ENCODE data around the gene STK11.

The STK11 gene

DNA sequence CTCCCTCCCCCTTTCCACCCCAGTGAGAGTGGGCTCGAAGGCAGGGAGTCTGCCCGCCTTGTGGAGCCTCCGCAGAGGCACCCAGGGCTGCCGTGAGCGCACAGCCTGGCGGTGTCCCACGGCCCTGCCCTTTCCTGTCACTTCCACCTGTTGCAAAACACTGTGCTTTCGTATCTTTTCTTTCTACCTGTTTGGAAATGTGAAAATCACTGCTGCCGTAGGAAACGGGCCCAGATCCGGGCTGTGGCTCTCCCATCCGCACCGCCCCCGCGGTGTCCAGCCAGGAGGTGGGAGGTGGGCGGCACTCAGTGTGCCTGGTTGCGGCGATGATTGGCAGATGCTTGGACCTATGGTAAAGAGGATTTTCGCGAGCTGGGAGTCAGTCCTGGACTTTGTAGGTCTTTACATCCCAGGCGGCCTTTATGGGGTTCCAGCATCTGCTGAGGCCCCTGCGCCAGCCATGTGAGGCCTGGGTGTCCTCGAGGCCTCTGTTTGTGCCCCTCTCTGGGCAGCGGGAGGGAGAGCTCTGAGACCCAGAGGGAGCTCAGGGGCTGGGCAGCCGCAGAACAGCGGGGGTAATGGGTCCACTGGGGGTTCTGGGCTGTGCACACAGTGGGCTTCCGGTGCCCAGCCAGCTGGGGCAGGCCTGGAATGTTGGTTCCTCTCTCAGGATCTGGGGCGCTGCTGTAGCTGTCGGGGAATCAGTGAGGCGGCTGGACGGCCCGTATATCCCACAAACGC is 6.1 kb downstream of the STK11 start:
- DNase-seq = peak in 1 of 14 donors; percentile 61

DNA sequence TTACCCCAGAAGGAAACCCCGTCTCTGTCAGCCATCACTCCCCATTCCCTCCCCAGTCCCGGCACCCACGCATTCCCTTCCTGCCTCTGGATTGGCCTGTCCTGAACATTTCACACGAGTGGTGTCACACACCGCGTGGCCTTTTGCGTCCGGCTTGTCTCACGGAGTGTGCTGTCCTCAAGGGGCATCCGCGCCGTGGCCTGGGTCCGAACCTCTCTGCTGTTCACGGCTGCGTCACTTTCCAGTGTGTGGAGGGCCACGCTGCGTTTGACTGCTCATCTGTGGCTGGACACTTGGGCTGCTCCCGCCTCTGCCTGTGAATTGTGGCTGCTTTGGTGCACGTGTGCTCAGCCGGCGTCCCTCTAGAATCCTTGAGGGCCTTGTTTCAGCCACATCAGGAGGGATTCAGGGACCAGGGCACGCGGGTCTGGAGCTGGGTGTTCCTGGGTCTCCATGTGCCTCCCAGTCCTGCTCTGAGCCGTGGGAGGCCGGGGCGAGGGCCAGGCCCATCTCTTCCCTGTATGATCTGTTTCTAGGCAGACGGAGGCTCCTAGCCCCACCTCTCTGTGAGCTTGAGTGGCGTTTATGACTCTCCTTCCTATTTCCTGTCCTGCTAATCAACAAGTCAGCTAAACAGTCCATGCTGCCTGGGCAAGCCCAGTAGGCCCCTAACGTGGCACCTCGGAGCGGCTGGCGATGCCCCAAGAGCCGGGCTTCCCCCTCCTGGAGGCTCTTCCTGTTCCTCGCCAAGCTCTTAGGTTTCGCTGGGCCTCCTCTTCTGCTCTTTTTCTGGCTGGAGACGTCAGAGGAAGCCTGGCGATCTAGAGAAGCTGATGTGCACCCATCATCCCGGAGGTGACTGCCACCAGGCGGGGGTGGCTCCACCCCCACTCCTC is 8.1 kb downstream of the STK11 start:
- peak in 11 of 14 donors; percentile 22 to 77 (median 56) for DNase-seq

DNA sequence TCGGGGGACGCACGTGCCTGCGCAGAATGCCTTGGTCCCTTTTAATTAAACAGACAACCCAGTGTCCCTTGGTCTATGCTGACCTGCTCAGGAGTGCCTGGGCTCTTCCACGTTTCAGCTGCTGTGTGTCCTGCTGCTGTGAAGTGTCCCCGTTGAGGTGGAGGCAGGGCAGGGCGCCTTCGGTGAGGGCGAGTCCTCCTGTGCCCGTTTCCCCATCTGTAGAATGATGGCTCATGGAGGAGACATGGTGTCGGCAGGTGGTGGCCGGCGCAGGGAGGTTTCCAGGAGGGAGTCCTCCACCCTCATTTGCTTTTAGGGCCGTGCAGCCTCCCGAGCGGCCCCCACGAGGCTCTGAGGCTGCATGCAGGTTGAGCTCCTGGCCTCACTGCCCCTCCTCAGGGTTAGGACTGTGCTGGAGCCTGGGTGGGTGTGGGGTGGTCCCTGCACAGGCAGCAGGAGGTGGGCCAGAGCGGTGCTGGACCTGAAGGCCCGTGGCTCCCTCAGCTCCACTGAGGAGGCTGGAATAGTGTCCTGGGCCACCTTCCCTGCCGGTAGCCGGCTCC is 8.8 kb downstream of the STK11 start:
- no peak for DNase-seq

DNA sequence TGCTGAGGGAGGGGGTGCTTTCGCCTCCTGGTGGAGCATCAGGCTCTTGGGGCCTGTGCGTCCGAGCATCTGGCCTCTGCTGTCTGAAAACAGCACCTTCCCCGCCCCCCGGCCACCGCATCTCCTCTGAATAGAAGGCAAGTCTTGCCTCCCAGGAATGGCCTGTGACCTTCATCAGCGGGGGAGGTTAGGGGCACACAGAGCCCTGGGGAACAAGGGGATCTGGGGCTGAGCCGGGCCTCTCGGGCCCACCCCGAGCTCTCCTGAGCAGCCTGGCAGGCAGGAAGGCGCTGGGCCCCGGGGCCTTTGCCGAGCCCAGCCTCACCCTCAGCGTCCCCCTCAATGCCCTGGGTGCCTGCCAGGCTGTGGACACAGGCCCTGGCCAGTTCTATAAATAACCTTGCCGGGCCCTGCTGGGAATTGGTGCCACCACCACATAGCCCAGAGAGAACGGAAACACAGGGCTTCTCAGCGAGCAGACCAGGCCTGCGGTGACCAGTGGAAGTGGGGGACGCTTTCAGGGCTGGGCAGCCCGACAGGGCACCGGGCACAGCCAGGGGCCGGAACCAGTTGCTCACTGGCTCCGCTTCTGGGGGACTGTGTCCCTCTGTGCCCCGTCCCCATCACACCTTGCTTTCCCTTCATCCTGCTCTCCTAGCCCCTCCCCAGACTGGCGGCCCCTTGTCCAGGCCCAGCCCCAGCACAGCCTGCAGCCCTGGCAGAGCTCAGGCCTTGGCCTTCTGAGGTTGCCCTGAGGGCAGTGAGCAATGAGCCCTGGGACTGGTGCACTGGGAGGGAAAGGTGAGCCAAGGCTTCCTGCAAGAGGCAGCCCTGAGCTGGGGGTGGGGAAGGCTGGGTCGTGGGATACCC is 9.5 kb downstream of the STK11 start:
- peak in 10 of 14 donors; percentile 20 to 84 (median 57) for DNase-seq

DNA sequence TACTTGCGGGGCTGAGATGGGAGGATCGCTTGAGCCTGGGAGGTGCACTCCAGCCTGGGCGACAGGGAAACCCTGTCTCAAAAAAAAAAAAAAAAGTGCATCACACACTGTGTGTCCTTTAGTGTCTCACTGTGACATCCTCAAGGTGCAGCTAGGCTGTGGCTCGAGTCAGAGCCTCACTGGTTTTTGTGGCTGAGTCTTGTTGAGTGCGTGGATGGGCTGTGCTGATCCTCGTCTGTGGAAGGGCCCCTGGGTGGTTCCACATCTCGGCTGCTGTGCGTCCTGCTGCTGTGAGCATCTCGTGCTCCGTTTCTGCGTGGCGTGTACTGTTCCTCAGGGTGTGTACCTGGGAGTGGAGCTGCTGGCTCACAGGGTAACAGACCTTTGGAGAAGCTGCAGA is 11.2 kb downstream of the STK11 start:
- DNase-seq = no peak

DNA sequence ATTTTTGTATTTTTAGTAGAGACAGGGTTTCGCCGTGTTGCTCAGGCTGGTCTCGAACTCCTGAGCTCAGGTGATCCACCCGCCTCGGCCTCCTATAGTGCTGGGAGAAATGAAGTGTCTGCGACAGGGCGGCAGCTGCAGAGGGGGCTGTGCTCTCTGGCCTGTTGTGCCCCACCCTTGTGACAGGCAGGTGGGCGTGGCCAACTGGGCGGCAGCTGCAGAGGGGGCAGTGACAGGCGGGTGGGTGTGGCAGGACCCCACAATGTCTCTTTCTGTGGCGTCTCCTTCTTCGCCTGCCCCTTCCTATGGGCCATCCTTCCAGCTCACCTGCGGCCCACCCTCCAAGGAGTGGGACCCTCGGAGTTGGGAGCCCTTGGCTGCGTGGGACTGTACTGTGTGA is 11.8 kb downstream of the STK11 start:
- no peak for DNase-seq

DNA sequence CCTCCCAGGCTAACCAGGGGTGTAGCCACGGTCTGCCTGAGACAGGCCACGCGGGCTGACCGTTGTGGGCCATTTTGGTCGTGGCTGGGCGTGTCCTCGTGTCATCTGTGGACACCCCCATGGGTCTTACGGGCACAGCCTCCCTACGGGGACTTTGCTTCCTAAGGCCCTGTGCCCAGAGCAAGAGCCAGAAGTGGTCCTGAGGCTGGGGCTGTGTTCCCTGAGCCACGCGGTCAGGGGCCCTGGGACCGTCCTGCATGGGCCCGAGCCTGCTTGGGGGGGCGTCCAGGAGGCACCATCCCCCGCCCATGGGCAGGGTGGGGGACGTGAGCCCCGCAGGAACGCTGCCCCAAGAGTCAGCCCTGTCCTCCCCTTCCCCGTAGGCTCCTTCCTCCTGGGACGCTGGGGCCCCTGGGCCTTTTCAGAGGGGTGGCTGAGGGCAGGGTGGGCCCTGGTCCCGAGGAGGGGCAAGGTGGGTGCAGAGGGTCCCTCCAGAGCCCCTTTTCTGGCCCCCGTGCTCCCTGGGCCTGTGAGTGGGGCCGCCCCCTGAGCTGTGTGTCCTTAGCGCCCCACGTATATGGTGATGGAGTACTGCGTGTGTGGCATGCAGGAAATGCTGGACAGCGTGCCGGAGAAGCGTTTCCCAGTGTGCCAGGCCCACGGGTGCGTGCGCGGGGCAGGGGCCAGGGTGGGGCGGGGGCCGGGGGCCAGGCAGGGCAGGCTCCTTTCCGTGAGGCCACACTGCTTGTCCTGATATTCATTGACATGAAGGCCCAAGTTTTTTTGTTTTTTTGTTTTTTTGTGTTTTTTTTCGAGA is 13.4 kb downstream of the STK11 start:
- DNase-seq = no peak

DNA sequence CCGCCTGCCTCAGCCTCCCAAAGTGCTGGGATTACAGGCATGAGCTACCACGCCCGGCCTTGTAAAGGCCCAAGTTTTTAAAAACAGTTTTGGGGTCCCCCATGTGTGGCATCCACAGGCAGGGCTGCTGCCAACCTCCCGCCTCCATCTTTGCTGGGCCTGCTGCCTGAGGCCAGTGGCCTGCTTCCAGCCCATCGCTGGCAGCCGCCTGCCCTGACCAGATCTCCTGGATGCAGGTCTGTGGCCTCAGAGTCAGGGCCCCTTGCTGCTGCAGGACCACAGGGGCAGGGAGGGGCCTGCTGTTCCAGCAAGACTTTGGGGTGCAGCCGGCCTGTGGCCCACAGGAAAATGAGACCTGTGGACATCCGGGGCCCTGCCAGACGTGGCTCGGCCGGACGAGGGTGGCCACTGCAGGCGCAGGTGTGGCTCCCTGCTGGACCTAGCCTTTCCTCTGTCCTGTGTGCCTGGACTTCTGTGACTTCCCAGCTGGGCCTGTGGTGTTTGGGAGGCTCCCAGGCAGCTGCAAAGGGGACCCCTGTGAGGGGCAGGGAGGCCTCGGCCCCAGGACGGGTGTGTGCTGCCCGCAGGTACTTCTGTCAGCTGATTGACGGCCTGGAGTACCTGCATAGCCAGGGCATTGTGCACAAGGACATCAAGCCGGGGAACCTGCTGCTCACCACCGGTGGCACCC is 14.4 kb downstream of the STK11 start:
- DNase-seq = peak in 1 of 14 donors; percentile 34

DNA sequence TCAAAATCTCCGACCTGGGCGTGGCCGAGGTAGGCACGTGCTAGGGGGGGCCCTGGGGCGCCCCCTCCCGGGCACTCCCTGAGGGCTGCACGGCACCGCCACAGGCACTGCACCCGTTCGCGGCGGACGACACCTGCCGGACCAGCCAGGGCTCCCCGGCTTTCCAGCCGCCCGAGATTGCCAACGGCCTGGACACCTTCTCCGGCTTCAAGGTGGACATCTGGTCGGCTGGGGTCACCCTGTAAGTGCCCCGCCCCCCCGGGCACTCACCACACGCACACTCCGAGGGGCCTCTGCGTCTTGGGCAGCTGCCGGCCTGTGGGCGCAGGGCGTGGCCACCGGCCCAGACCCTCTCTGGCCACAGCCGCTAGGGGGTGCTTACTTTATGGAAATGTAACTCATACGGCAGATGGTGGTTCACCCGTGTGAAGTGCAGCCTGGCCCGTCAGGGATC is 14.9 kb downstream of the STK11 start:
- DNase-seq = no peak

DNA sequence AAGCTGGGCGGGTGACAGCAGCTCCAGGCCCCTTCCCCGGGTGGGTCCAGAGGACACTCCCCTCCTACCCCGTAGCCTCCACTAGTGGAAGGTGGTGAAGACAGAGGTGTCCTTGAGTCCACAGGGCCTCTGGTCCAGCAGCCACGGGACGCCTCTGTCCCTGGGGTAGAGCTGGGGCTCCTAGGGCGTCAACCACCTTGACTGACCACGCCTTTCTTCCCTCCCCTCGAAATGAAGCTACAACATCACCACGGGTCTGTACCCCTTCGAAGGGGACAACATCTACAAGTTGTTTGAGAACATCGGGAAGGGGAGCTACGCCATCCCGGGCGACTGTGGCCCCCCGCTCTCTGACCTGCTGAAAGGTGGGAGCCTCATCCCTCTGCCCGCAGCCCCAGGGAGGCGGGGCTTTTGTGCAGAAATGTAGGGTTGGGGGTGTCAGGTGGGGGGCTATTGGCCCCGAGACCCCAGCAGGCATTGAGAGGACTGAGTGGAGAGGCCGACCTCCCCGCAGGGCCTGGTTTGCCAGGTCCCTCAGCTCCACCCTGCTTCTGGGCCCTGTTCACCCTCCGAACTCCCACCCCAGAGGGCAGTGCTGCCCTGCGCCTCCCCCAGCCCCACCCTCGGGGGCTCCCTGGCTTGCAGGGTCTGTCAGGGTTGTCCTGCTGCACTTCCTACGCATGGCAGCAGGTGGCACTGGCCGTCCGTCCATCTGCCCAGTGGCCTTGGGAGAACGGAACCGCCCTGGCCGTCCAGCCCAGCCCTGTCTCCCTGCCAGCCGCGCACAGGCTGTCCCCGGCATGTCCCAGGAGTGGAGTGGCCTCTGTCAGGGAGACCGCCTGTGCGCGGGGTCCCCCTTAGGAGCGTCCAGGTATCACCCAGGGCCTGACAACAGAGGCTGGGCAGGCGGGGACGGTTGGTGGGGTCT is 15.7 kb downstream of the STK11 start:
- DNase-seq = peak in 10 of 14 donors; percentile 12 to 77 (median 44)

DNA sequence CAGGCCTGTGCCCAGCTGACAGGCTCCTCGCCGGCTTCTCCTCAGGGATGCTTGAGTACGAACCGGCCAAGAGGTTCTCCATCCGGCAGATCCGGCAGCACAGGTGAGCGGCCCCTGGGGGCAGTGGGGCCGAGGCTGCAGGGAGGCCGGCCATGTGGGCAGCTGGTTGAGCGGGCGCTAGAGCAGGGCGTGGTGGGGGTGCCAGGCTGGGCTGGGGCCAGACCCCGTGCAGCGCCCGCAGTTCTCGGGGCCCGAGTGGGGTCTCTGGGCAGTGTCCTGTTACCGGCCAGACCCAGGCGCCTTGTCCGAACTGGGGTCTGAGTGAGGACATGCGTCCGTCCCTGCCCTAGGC is 16.3 kb downstream of the STK11 start:
- no peak for DNase-seq

DNA sequence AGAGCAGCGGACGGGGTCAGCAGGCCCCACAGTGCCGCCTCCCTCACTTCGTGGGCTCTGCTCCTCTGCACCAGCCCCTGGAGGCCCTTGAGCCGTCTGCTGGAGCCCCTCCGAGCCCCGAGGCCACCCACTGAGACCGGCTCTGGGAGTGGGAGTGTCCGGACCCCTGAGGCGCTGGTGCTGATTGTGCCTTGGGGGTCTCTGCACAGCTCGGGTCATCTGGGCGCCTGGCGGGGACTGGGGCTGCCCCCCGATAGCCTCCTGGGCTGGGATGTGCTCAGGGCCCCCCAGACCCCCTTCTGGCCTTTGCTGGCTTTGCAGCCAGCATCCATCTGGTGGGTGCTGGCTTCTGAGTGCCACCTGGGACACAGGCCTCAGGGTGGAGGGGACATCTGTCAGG is 16.8 kb downstream of the STK11 start:
- no peak for DNase-seq

DNA sequence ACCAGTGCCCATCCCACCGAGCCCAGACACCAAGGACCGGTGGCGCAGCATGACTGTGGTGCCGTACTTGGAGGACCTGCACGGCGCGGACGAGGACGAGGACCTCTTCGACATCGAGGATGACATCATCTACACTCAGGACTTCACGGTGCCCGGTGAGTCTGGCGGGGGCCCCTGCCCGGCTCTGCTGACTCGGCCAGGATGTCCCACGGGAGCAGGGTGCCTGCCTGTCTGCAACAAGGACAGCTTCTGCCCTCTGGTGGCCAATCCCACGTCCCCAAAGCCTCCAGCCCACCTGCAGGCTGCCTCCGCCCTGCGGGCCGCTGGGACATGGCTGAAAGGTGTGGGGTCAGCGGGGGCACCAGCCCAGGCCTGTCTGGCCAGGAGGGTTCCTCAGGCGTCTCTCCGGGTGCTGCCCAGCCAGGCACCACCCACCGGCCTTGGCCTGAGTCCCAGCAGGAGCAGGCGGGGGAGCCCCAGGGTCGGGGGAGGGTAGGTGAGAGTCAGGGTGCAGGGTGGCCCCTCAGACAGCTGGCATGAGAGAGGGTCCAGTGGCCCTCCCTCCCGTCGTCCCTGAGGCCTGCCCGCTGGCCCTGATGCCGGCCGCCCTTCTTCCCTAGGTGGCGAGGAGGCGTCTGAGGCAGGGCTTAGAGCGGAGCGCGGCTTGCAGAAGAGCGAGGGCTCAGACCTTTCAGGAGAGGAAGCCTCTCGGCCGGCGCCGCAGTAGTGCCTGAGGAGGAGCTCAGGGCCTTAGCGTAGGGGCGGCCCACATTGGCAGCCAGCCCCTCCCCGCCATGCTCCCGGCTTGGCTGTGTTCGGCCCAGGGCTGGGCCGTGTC is 17.7 kb downstream of the STK11 start:
- DNase-seq = peak in 1 of 14 donors; percentile 30

DNA sequence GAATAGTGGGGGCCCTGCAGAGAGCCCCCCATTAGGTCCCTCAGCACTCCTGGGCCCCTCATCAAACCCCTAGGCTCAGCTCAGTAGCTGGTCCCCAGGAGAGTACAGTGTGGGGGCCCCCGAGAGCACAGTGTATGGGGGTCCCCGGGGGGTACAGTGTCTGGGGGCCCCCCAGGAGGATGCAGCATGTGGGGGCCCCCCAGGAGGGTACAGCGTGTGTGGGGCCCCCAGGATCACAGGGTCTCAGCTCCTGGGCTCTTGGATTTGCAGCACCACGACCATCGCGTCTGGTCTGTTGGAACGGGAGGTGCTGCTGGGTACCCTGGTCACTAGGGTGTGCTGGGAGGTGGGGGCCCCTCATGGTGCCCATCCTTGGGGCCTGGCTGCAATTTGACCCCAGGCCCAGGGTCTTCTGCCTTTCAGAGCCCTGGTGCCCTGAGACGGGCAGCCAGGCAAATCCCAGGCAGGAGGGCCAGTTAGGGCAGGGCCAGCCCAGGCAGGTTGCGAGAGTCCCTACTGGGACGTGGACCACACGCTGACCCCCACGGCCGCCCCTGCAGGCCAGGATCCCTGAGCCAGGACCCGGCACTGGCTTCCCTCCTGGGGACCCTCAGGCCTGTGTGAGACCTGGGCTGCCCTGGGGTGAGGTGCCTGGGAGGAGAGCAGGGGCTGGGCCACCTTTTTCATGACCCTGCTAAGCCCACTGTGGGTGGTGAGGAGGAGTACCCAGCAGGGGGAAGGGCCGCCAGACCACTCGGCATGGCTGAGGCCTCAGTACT is 18.7 kb downstream of the STK11 start:
- DNase-seq = no peak

DNA sequence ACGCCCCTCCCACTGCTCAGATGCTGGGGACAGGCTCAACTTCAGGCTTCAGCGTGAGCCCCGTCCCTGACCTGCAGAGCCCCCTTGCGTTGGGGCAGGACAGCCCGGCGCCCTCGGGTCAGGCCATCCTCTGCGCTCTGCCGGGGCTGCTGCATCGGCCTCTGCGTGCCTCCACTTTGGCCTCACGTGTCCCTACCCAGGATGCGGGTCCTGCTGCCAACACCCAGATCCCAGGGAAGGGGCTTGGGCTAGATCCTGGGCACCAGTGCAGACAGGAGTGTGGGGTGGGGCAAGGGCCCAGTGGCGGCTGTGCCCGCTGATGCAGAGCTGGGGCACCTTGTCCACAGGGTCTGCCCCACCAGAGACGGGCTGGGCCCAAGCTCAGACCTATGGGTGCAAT is 19.3 kb downstream of the STK11 start:
- DNase-seq = no peak

DNA sequence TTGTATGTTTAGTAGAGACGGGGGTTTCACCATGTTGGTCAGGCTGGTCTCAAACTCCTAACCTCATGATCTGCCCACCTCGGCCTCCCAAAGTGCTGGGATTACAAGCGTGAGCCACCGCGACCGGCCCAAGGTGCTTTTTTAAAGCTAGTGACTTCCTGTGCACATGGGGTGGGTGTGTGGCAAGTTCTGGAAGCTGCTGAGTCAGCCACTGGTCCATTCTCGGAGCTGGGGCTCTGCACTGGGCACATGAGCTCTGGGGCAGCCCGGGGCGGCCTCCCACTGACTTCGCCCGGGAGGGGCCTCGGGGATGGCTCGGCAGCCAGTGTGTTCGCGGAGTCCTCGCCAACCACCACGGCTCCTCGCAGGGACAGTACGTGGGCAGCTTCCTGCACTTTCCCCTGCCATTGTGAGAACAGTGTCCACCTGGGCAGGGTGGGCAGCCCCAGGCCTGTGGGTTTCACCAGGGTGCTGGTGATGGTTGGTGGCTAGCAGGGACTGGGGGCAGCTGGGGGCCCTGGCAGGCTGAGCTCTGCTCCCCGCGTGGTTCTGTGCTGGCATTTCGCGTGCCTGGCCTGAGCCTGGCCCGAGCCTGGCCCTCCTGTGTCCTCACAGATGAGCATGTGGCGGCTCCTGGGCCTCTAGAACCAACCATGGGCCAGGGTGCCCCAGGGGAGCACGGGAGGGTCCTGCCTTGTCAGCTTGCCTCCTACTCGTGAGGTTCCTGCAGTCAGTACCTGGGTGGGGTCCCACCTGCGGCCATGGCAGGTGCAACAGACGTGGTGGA is 20.1 kb downstream of the STK11 start:
- DNase-seq = peak in 2 of 14 donors; percentile 6 to 47

DNA sequence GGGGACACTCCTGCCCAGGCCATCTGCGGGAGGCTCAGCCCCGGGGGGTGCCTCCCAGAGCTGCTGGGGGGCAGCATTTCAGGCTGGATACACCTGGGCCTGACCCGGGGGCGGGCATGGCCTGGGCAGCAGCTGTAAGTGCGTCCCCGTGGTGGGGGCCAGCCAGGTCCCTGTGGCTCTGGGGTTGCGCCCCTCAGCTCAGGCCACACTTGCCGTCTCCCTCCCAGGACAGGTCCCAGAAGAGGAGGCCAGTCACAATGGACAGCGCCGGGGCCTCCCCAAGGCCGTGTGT is 20.6 kb downstream of the STK11 start:
- DNase-seq = no peak
